ENCODE measurements around the gene HIVEP3.
A peak's percentile ranks its signal among the peaks of the same experiment; 100 is the strongest.

Gene HIVEP3

DNA sequence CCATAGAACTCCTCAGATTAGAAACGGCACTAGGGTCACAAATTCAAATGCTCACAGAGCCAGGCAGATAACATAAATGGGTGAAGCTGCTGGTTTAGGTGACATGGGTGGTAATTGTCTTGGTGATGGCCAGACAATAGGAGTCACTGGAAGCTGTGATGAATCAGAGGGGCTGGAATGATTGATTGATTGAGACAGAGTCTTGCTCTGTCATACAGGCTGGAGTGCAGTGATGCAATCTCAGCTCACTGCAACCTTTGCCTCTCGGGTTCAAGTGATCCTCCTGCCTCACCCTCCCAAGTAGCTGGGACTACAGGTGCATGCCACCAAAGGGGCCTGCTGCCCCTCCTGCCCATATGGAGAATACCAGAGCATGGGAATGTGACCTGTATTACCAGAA lies 63.0 kb downstream of the HIVEP3 start:
- no peak for DNase-seq
- H3K9me3 ChIP-seq (ENCODE audit: control extremely low read depth in 1 of 5, control insufficient read depth in 4 of 5, insufficient read depth in 2 of 5, low read depth in 1 of 5, low read length in 4 of 5): no peaks in the 10 kb centered on the region
- ChIA-PET CTCF (interaction anchor here (1.2 to 1.5 kb wide), 2 partner anchors 10 to 19 kb away, joined by 3 to 4 read pairs; no protein-coding TSS in a partner anchor), POLR2A (no interaction called here)
- no peak overlapping the region for H3K4me3 ChIP-seq (ENCODE audit: control insufficient read depth in 1 of 7, extremely low read depth in 1 of 7, insufficient read depth in 4 of 7, low read depth in 2 of 7, low read length in 6 of 7)
- 80% methylated on average over 2 of the region's 2 CpGs for WGBS (ENCODE audit: insufficient coverage)
- no peaks in the 10 kb centered on the region for H3K36me3 ChIP-seq (ENCODE audit: control insufficient read depth in 4 of 4, insufficient read depth in 4 of 4, low read length in 3 of 4)
- H3K27me3 ChIP-seq (replicated peaks in 2 of 5; ENCODE audit: control insufficient read depth in 4 of 5, insufficient read depth in 5 of 5, low read length in 4 of 5): no peaks in the 10 kb centered on the region
- H3K4me1 ChIP-seq (ENCODE audit: control extremely low read depth in 1 of 4, control insufficient read depth in 4 of 4, insufficient read depth in 4 of 4, low read length in 3 of 4): peaks cover 0 to 24% (median 12%) of the 10 kb centered on the region in 4 experiments
- H3K27ac ChIP-seq (ENCODE audit: insufficient read depth in 1 of 2, low read depth in 1 of 2, low read length in 2 of 2, poor library complexity in 1 of 2, severe bottlenecking in 2 of 2): no peak overlapping the region

DNA sequence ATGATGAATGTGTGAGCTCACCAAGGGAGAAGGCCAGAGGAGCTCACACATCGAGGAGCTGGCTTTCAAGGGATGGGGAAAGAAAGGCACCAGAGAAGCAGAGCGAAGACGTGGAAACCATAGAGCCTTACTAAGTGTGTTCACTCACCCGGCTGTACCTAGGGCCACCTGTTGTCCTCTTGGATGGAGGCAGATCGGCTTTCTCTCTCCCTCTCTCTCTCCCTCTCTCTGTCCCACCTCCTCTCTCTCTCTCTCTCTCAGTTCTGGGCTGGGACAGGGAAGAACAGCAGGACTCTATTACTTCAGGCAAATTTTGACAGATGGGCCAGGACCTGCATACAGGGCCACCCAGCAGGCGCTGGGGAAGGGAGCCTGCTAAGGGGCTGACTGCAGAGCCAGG lies 64.8 kb downstream of the HIVEP3 start:
- Histone ChIP-seq H3K4me1 (ENCODE audit: control extremely low read depth in 1 of 4, control insufficient read depth in 4 of 4, insufficient read depth in 4 of 4, low read length in 3 of 4) (peaks cover 0 to 13% (median 10%) of the 10 kb centered on the region in 4 experiments), H3K9me3 (ENCODE audit: control extremely low read depth in 1 of 5, control insufficient read depth in 4 of 5, insufficient read depth in 2 of 5, low read depth in 1 of 5, low read length in 4 of 5) (no peaks in the 10 kb centered on the region), H3K27ac (ENCODE audit: insufficient read depth in 1 of 2, low read depth in 1 of 2, low read length in 2 of 2, poor library complexity in 1 of 2, severe bottlenecking in 2 of 2) (no peak overlapping the region), H3K4me3 (ENCODE audit: control insufficient read depth in 1 of 7, extremely low read depth in 1 of 7, insufficient read depth in 4 of 7, low read depth in 2 of 7, low read length in 6 of 7) (no peak overlapping the region), H3K27me3 (replicated peaks in 2 of 5; ENCODE audit: control insufficient read depth in 4 of 5, insufficient read depth in 5 of 5, low read length in 4 of 5) (no peaks in the 10 kb centered on the region), H3K36me3 (ENCODE audit: control insufficient read depth in 4 of 4, insufficient read depth in 4 of 4, low read length in 3 of 4) (no peaks in the 10 kb centered on the region)
- CTCF ChIA-PET: no interaction called here
- WGBS (ENCODE audit: insufficient coverage): 95% methylated on average over 6 of the region's 6 CpGs
- DNase-seq: no peak
- POLR2A ChIA-PET: no interaction called here

DNA sequence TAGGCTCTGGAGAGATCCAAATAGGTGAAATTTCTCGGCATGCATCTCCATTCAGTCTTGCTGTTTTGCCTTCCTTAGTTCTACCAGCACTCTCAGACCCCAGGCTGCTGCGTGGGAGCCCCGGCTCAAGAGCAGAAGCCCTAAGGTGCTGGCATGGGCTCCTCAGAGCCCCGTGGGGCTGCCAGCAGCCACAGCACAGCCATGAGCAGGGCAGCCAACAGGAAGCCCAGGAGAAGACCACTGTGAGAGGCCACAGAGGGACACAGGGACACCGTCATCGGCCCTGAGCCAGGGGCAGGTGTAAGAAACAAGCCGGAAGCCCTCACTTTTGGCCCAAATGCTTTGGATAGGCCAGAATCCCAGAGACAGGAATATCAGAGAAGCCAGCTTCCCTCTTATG lies 66.6 kb downstream of the HIVEP3 start:
- ChIA-PET POLR2A (interaction anchor here (0.6 kb wide), 1 partner anchor 183 kb away, joined by 3 read pairs; no protein-coding TSS in a partner anchor), CTCF (interaction anchor here (1.1 to 2.0 kb wide), 3 partner anchors 9 to 14 kb away, joined by 4 to 6 read pairs (median 4); no protein-coding TSS in a partner anchor)
- WGBS (ENCODE audit: insufficient coverage): 91% methylated on average over 7 of the region's 7 CpGs
- no peaks in the 10 kb centered on the region for H3K27me3 ChIP-seq (replicated peaks in 2 of 5; ENCODE audit: control insufficient read depth in 4 of 5, insufficient read depth in 5 of 5, low read length in 4 of 5)
- peaks cover 0 to 13% (median 10%) of the 10 kb centered on the region in 4 experiments for H3K4me1 ChIP-seq (ENCODE audit: control extremely low read depth in 1 of 4, control insufficient read depth in 4 of 4, insufficient read depth in 4 of 4, low read length in 3 of 4)
- no peak overlapping the region for H3K4me3 ChIP-seq (ENCODE audit: control insufficient read depth in 1 of 7, extremely low read depth in 1 of 7, insufficient read depth in 4 of 7, low read depth in 2 of 7, low read length in 6 of 7)
- H3K27ac ChIP-seq (ENCODE audit: insufficient read depth in 1 of 2, low read depth in 1 of 2, low read length in 2 of 2, poor library complexity in 1 of 2, severe bottlenecking in 2 of 2): no peak overlapping the region
- no peaks in the 10 kb centered on the region for H3K36me3 ChIP-seq (ENCODE audit: control insufficient read depth in 4 of 4, insufficient read depth in 4 of 4, low read length in 3 of 4)
- no peaks in the 10 kb centered on the region for H3K9me3 ChIP-seq (ENCODE audit: control extremely low read depth in 1 of 5, control insufficient read depth in 4 of 5, insufficient read depth in 2 of 5, low read depth in 1 of 5, low read length in 4 of 5)
- no peak for DNase-seq

DNA sequence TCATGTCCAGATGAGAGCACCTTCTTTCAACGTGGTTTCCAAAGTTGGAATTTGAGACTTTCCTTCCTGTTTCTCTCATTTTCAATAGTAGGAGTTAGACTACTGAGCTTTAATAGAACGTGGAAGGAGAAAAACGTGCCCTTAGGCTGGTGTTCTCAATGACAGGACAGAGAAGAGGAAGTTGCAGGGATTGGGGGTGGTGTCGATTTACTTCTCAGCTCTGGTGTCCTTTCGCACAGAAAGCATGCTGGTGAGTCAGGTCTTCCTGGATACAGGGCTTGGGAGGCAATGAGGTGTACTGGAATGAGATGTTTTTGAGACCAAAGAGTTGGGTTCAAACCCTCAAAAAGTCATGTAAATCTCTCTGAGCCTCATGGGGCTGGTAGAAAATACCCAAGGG lies 67.1 kb downstream of the HIVEP3 start:
- Histone ChIP-seq H3K27ac (ENCODE audit: insufficient read depth in 1 of 2, low read depth in 1 of 2, low read length in 2 of 2, poor library complexity in 1 of 2, severe bottlenecking in 2 of 2) (no peak overlapping the region), H3K9me3 (ENCODE audit: control extremely low read depth in 1 of 5, control insufficient read depth in 4 of 5, insufficient read depth in 2 of 5, low read depth in 1 of 5, low read length in 4 of 5) (no peaks in the 10 kb centered on the region), H3K36me3 (ENCODE audit: control insufficient read depth in 4 of 4, insufficient read depth in 4 of 4, low read length in 3 of 4) (no peaks in the 10 kb centered on the region), H3K4me1 (ENCODE audit: control extremely low read depth in 1 of 4, control insufficient read depth in 4 of 4, insufficient read depth in 4 of 4, low read length in 3 of 4) (peaks cover 0 to 11% (median 10%) of the 10 kb centered on the region in 4 experiments), H3K4me3 (ENCODE audit: control insufficient read depth in 1 of 7, extremely low read depth in 1 of 7, insufficient read depth in 4 of 7, low read depth in 2 of 7, low read length in 6 of 7) (no peak overlapping the region), H3K27me3 (replicated peaks in 2 of 5; ENCODE audit: control insufficient read depth in 4 of 5, insufficient read depth in 5 of 5, low read length in 4 of 5) (no peaks in the 10 kb centered on the region)
- 5% methylated on average over 4 of the region's 5 CpGs for WGBS (ENCODE audit: insufficient coverage)
- DNase-seq: peak; percentile 65 to 90 (median 84)
- ChIA-PET CTCF (interaction anchor here (1.1 to 2.0 kb wide), 3 partner anchors 9 to 15 kb away, joined by 4 to 6 read pairs (median 4); no protein-coding TSS in a partner anchor), POLR2A (interaction anchor here (0.6 kb wide), 1 partner anchor 184 kb away, joined by 3 read pairs; no protein-coding TSS in a partner anchor)

DNA sequence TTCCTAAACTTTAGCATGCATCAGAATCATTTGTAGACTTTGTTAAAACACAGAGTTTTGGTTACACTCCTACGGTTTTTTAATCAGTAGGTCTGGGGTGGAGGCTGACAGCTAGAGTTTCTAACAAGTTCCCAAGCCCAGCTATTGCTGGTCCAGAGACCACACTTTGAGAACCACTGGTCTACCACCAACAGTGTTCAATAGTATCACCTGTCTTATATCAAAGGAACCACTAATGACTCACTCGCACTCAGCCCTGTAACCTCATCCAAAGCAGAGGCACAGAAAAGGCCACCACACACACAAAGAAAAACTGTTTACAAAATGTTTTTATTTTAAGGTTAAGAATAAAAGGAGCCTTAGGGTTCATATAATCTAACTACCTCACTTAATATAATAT lies 68.7 kb downstream of the HIVEP3 start:
- Histone ChIP-seq H3K27ac (ENCODE audit: insufficient read depth in 1 of 2, low read depth in 1 of 2, low read length in 2 of 2, poor library complexity in 1 of 2, severe bottlenecking in 2 of 2) (no peak overlapping the region), H3K27me3 (replicated peaks in 2 of 5; ENCODE audit: control insufficient read depth in 4 of 5, insufficient read depth in 5 of 5, low read length in 4 of 5) (no peaks in the 10 kb centered on the region), H3K9me3 (ENCODE audit: control extremely low read depth in 1 of 5, control insufficient read depth in 4 of 5, insufficient read depth in 2 of 5, low read depth in 1 of 5, low read length in 4 of 5) (no peaks in the 10 kb centered on the region), H3K36me3 (ENCODE audit: control insufficient read depth in 4 of 4, insufficient read depth in 4 of 4, low read length in 3 of 4) (peaks cover 0 to 3% (median 0%) of the 10 kb centered on the region in 4 experiments), H3K4me1 (ENCODE audit: control extremely low read depth in 1 of 4, control insufficient read depth in 4 of 4, insufficient read depth in 4 of 4, low read length in 3 of 4) (peaks cover 0 to 11% (median 10%) of the 10 kb centered on the region in 4 experiments), H3K4me3 (ENCODE audit: control insufficient read depth in 1 of 7, extremely low read depth in 1 of 7, insufficient read depth in 4 of 7, low read depth in 2 of 7, low read length in 6 of 7) (no peak overlapping the region)
- WGBS (ENCODE audit: insufficient coverage): 100% methylated on average over 1 of the region's 2 CpGs
- no peak for DNase-seq
- CTCF ChIA-PET: interaction anchor here (1.0 to 2.0 kb wide), 2 partner anchors 16 to 19 kb away, joined by 3 to 6 read pairs; no protein-coding TSS in a partner anchor
- POLR2A ChIA-PET: no interaction called here

DNA sequence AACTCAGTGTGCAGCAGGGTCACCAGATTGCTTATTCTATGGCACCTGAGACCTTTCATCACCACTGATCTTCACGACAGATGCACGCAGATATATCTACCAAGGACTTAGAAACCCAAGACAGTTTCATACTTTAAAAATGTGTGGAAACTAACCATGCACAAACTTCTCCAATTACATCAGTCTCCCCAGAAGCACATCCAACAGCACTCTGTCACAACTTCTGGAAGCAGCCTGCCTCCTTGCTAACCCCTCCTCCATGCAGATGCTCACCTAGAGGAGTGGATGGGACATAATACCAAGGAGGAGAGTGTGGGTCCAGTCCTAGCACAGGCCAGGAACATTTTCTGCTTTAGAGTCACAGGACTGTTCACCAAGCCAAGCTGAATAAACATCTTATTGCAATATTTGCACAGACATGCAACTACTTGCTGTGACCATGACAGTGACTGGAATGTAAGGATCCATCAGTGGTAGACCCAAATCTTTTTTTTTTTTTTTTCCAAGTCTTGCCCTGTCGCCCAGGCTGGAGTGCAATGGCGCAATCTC lies 69.4 kb downstream of the HIVEP3 start:
- no peak for DNase-seq
- Histone ChIP-seq H3K27me3 (replicated peaks in 2 of 5; ENCODE audit: control insufficient read depth in 4 of 5, insufficient read depth in 5 of 5, low read length in 4 of 5) (no peaks in the 10 kb centered on the region), H3K9me3 (ENCODE audit: control extremely low read depth in 1 of 5, control insufficient read depth in 4 of 5, insufficient read depth in 2 of 5, low read depth in 1 of 5, low read length in 4 of 5) (no peaks in the 10 kb centered on the region), H3K4me3 (ENCODE audit: control insufficient read depth in 1 of 7, extremely low read depth in 1 of 7, insufficient read depth in 4 of 7, low read depth in 2 of 7, low read length in 6 of 7) (no peak overlapping the region), H3K36me3 (ENCODE audit: control insufficient read depth in 4 of 4, insufficient read depth in 4 of 4, low read length in 3 of 4) (peaks cover 0 to 3% (median 0%) of the 10 kb centered on the region in 4 experiments), H3K4me1 (ENCODE audit: control extremely low read depth in 1 of 4, control insufficient read depth in 4 of 4, insufficient read depth in 4 of 4, low read length in 3 of 4) (peaks cover 0 to 13% (median 11%) of the 10 kb centered on the region in 4 experiments), H3K27ac (ENCODE audit: insufficient read depth in 1 of 2, low read depth in 1 of 2, low read length in 2 of 2, poor library complexity in 1 of 2, severe bottlenecking in 2 of 2) (no peak overlapping the region)
- POLR2A ChIA-PET: no interaction called here
- 96% methylated on average over 3 of the region's 4 CpGs for WGBS (ENCODE audit: insufficient coverage)
- CTCF ChIA-PET: interaction anchor here (0.5 kb wide), 1 partner anchor 12 kb away, joined by 3 read pairs; no protein-coding TSS in a partner anchor

DNA sequence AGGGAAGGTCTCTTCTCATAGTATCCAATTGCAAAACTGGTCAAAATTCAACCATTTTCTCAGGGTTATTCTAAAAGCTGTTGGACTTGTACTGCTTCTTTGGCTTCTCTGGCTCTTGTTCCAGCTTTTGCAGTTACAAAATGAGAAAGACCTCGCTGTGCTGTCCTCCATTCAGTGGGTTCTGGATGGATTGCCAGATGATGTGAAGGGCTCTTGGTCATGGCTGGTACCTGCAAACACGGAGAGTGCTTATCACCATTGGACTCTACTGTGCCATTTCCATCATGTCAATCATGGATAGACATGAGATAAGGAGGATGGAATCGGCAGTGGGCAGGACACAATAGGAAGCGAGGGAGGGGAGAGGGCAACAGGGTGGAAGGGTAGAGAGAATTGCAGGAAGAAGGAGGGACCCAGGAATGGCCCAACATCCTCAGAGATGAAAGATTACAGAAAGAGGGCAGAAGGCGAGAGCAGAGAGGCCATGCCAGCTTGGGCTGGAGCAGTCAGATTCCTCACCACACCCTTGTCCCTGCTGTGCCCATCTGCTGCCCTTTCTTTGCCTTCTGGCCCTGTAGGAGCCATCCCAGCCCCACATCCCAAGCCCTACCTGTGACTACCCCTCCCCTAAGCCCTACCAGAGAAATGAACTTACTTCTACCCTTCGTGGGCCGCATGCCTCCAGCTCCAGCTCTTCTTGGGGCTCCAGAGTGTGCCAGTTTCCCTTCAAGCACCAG lies 70.3 kb downstream of the HIVEP3 start:
- no peak overlapping the region for H3K27ac ChIP-seq (ENCODE audit: insufficient read depth in 1 of 2, low read depth in 1 of 2, low read length in 2 of 2, poor library complexity in 1 of 2, severe bottlenecking in 2 of 2)
- H3K27me3 ChIP-seq (replicated peaks in 2 of 5; ENCODE audit: control insufficient read depth in 4 of 5, insufficient read depth in 5 of 5, low read length in 4 of 5): no peaks in the 10 kb centered on the region
- H3K4me3 ChIP-seq (ENCODE audit: control insufficient read depth in 1 of 7, extremely low read depth in 1 of 7, insufficient read depth in 4 of 7, low read depth in 2 of 7, low read length in 6 of 7): no peak overlapping the region
- no peaks in the 10 kb centered on the region for H3K9me3 ChIP-seq (ENCODE audit: control extremely low read depth in 1 of 5, control insufficient read depth in 4 of 5, insufficient read depth in 2 of 5, low read depth in 1 of 5, low read length in 4 of 5)
- H3K4me1 ChIP-seq (ENCODE audit: control extremely low read depth in 1 of 4, control insufficient read depth in 4 of 4, insufficient read depth in 4 of 4, low read length in 3 of 4): peaks cover 0 to 17% (median 13%) of the 10 kb centered on the region in 4 experiments
- ChIA-PET POLR2A (no interaction called here), CTCF (interaction anchor here (0.5 to 1.2 kb wide), 3 partner anchors 13 to 121 kb away, joined by 3 read pairs; no protein-coding TSS in a partner anchor)
- peaks cover 0 to 3% (median 0%) of the 10 kb centered on the region in 4 experiments for H3K36me3 ChIP-seq (ENCODE audit: control insufficient read depth in 4 of 4, insufficient read depth in 4 of 4, low read length in 3 of 4)
- no peak for DNase-seq
- WGBS (ENCODE audit: insufficient coverage): 92% methylated on average over 4 of the region's 7 CpGs

All from common myeloid progenitor, CD34-positive (primary cell).